Activated naive CD4-positive, alpha-beta T cell treated with anti-CD3 and anti-CD28 coated beads for 36 hours (primary cell): ENCODE measurements around the gene IREB2. TPM values are rescaled to one million over a fixed set of nuclear protein-coding genes. Genes with fewer than 3 reads are reported as not detected.

ENCODE experiments used
- CTCF ChIA-PET: fragments of 350-600 bp; sonication (Branson Sonifier 250); formaldehyde crosslinking; loops from one replicate; lab custom pipeline; 2021; ENCODE audit warnings: antibody characterized with exemption; lab: Charles Lee
- DNase-seq: peaks from one replicate; pipeline ENCODE4 v3.0.0-alpha.2; 2020
- H3K27ac Mint-ChIP-seq: one replicate; pipeline ENCODE4 v1.8.0; 2021; ENCODE audit warnings: mild to moderate bottlenecking, mixed read lengths
- H3K27me3 Mint-ChIP-seq: one replicate; pipeline ENCODE4 v1.8.0; 2021; ENCODE audit warnings: low read depth, mixed read lengths
- H3K36me3 Mint-ChIP-seq: one replicate; pipeline ENCODE4 v1.8.0; 2021; ENCODE audit warnings: low read depth, mixed read lengths
- H3K4me1 Mint-ChIP-seq: one replicate; pipeline ENCODE4 v1.8.0; 2021; ENCODE audit warnings: low read depth, mixed read lengths
- H3K4me3 Mint-ChIP-seq: one replicate; pipeline ENCODE4 v1.8.0; 2021; ENCODE audit warnings: mild to moderate bottlenecking, moderate library complexity, mixed read lengths
- H3K9me3 Mint-ChIP-seq: one replicate; pipeline ENCODE4 v1.8.0; 2021; ENCODE audit warnings: mixed read lengths
- intact Hi-C: fragments of 100-400 bp; cut with micrococcal nuclease; formaldehyde crosslinking; loops from one replicate; pipeline ENCODE4 v1.15.1; 2023
- total RNA-seq, 2 experiments: library from RNA; stranded (reverse); gene quantifications; one replicate each; pipeline ENCODE4 v1.2.3, GENCODE V29; 2021

The IREB2 gene
- total RNA-seq, 2 experiments from 2014 or later, result 47.6 to 51.7 TPM

- no peak for DNase-seq
- H3K27ac Mint-ChIP-seq, result no peak overlapping the region
- no peaks in the 10 kb centered on the region for H3K9me3 Mint-ChIP-seq
- no peaks in the 10 kb centered on the region for H3K4me1 Mint-ChIP-seq
- intact Hi-C loops, result no loop called here
- H3K36me3 Mint-ChIP-seq, result no peaks in the 10 kb centered on the region
- no peak overlapping the region for H3K4me3 Mint-ChIP-seq
- H3K27me3 Mint-ChIP-seq, result no peaks in the 10 kb centered on the region
- CTCF ChIA-PET, result interaction anchor here (0.7 to 1.3 kb wide), 3 partner anchors 10 to 14 kb away, joined by 4 to 8 read pairs (median 6); no protein-coding TSS in a partner anchor
Measured at GRCh38 chr15:78411061-78411460, 27.0 kb upstream of the IREB2 start.

GRCh38 chr15:78414621-78415250, 23.3 kb upstream of the IREB2 start:
- H3K4me1 Mint-ChIP-seq, result no peaks in the 10 kb centered on the region
- intact Hi-C loops, result loop anchor here (1.0 kb wide), 1 partner anchor 106 kb away; no protein-coding TSS in a partner anchor
- no peak for DNase-seq
- no peaks in the 10 kb centered on the region for H3K9me3 Mint-ChIP-seq
- CTCF ChIA-PET, result no interaction called here
- no peak overlapping the region for H3K27ac Mint-ChIP-seq
- H3K4me3 Mint-ChIP-seq, result no peak overlapping the region
- H3K36me3 Mint-ChIP-seq, result no peaks in the 10 kb centered on the region
- no peaks in the 10 kb centered on the region for H3K27me3 Mint-ChIP-seq

GRCh38 chr15:78415284-78415683, 22.7 kb upstream of the IREB2 start:
- no peaks in the 10 kb centered on the region for H3K9me3 Mint-ChIP-seq

GRCh38 chr15:78417754-78418630, 20.0 kb upstream of the IREB2 start:
- Mint-ChIP-seq H3K4me1 (no peaks in the 10 kb centered on the region), H3K9me3 (no peaks in the 10 kb centered on the region)
- intact Hi-C loops, result no loop called here

More at GRCh38 chr15:78415284-78415683, 22.7 kb upstream of the IREB2 start:
- Mint-ChIP-seq H3K36me3 (no peaks in the 10 kb centered on the region), H3K27ac (no peak overlapping the region), H3K4me3 (no peak overlapping the region), H3K27me3 (no peaks in the 10 kb centered on the region), H3K4me1 (no peaks in the 10 kb centered on the region)
- no peak for DNase-seq
- CTCF ChIA-PET, result no interaction called here
- intact Hi-C loops, result loop anchor here (1.0 kb wide), 1 partner anchor 107 kb away; no protein-coding TSS in a partner anchor

GRCh38 chr15:78418686-78419085, 19.3 kb upstream of the IREB2 start:
- no peak for DNase-seq
- no peak overlapping the region for H3K4me3 Mint-ChIP-seq
- H3K9me3 Mint-ChIP-seq, result no peaks in the 10 kb centered on the region
- no peaks in the 10 kb centered on the region for H3K4me1 Mint-ChIP-seq
- H3K27me3 Mint-ChIP-seq, result peaks cover 2% of the 10 kb centered on the region
- no peaks in the 10 kb centered on the region for H3K36me3 Mint-ChIP-seq
- intact Hi-C loops, result no loop called here
- CTCF ChIA-PET, result interaction anchor here (0.9 kb wide), 1 partner anchor 178 kb away, joined by 5 read pairs; no protein-coding TSS in a partner anchor
- H3K27ac Mint-ChIP-seq, result no peak overlapping the region

More at GRCh38 chr15:78417754-78418630, 20.0 kb upstream of the IREB2 start:
- Mint-ChIP-seq H3K27ac (no peak overlapping the region), H3K27me3 (peaks cover 2% of the 10 kb centered on the region), H3K4me3 (no peak overlapping the region), H3K36me3 (no peaks in the 10 kb centered on the region)
- no peak for DNase-seq
- CTCF ChIA-PET, result interaction anchor here (0.6 to 0.9 kb wide), 4 partner anchors 32 to 369 kb away, joined by 4 to 9 read pairs (median 5); no protein-coding TSS in a partner anchor

DNA sequence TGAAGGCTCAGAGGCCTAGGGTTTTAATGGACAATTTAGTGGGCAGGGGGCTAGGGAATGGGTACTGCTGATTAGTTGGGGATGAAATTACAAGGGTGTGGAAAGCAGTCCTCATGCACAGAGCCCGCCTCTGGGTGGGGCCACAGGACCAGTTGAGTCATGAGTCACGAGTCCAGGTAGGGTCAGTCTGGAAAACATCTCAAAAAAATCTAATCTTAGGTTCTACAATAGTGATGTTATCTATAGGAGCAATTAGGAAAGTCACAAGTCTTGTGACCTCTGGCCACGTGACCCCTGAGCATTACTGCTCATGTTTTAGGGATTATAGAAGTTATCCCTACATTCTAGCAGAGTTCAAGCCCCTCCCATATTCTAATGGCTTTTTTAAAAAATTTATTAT, 18.6 kb upstream of the IREB2 start:
- H3K27me3 Mint-ChIP-seq, result peaks cover 5% of the 10 kb centered on the region
- DNase-seq, result no peak
- no peaks in the 10 kb centered on the region for H3K36me3 Mint-ChIP-seq
- no peak overlapping the region for H3K27ac Mint-ChIP-seq
- no peak overlapping the region for H3K4me3 Mint-ChIP-seq
- no peaks in the 10 kb centered on the region for H3K4me1 Mint-ChIP-seq
- intact Hi-C loops, result no loop called here
- H3K9me3 Mint-ChIP-seq, result no peaks in the 10 kb centered on the region
- CTCF ChIA-PET, result no interaction called here

DNA sequence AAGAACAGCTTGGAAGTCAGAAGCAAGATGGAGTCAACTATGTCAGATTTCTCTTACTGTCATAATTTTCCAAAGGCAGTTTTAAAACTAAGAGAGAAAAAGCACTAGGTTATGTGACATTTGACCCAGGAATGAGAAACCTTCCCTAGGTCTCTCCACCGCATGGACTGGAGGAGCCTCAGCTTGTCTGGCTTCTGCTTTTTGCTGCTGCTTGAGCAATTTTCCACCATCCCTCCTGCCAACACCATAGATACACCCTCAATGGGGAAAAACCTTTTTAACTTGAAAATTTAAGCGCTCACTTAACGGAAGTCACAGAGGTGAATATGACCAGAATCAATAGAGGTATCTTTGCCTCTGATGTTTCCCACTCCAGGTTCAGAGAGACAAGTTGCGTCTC, 17.8 kb upstream of the IREB2 start:
- CTCF ChIA-PET, result no interaction called here
- Mint-ChIP-seq H3K4me1 (peaks cover 2% of the 10 kb centered on the region), H3K4me3 (no peak overlapping the region), H3K9me3 (no peaks in the 10 kb centered on the region), H3K27me3 (peaks cover 8% of the 10 kb centered on the region), H3K27ac (no peak overlapping the region), H3K36me3 (no peaks in the 10 kb centered on the region)
- intact Hi-C loops, result no loop called here
- DNase-seq, result no peak

DNA sequence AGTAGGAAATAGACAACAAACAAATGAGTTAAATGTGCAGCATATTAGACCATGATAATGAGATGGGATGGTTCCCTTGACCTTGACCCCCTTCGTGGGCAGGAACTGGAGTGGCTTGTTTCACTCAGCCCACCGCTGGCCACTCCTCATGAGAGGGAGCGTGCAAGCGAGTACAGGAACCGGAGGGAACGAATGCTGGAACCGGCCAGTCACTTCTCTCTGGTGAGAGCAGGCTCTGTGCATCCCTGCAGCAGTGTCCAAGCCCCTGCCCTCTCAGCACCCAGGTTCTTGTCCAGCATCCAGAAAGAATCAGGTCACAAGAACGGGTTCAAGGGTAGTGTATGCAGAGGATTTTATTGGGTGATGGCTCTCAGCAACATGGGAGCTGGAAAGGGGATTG, 17.2 kb upstream of the IREB2 start:
- peaks cover 7% of the 10 kb centered on the region for H3K4me1 Mint-ChIP-seq
- H3K27ac Mint-ChIP-seq, result no peak overlapping the region
- H3K4me3 Mint-ChIP-seq, result no peak overlapping the region
- no peaks in the 10 kb centered on the region for H3K9me3 Mint-ChIP-seq
- no peak for DNase-seq
- CTCF ChIA-PET, result interaction anchor here (0.8 to 0.9 kb wide), 2 partner anchors 8 to 68 kb away, joined by 3 read pairs; no protein-coding TSS in a partner anchor
- H3K27me3 Mint-ChIP-seq, result peaks cover 8% of the 10 kb centered on the region
- H3K36me3 Mint-ChIP-seq, result no peaks in the 10 kb centered on the region
- intact Hi-C loops, result no loop called here

DNA sequence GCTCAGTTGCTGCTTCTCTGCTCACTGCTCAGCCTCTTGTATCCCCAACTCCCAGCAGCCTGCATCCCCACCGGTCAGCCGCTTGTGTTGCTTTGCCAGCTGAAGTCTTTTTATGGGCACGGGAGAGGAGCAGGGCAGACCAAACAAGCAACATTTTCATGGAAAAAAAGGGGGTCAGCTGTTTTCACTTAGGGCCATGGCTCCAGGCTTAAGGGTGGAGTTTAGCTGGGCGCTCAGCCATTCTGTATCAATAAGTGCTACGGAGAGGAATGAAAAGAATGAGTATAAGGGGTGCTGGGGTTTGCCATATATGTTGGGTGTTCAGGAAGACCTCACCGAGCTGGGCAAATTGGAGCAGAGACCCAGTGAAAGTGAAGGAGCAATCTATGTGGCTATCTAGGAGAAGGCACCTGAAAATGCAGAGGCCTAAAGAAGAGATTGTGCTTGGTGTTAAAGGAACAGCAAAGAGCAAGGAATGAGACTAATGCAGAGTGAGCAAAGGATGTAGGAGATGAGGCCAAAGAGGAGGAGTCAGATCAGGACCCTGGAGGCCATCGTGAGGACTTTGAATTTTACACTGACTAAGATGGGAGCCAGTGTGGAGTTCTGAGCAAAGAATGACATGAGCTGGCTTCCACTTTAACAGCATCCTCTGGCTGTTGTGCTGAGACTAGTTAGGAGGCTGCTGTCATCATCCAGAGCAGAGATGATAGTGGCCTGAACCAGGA, 16.6 kb upstream of the IREB2 start:
- DNase-seq, result no peak
- intact Hi-C loops, result no loop called here
- H3K9me3 Mint-ChIP-seq, result no peaks in the 10 kb centered on the region
- H3K27me3 Mint-ChIP-seq, result peaks cover 8% of the 10 kb centered on the region
- peaks cover 14% of the 10 kb centered on the region for H3K4me1 Mint-ChIP-seq
- H3K4me3 Mint-ChIP-seq, result no peak overlapping the region
- no peaks in the 10 kb centered on the region for H3K36me3 Mint-ChIP-seq
- no peak overlapping the region for H3K27ac Mint-ChIP-seq
- CTCF ChIA-PET, result interaction anchor here (0.8 to 1.9 kb wide), 6 partner anchors 9 to 156 kb away, joined by 3 to 6 read pairs (median 4); no protein-coding TSS in a partner anchor

DNA sequence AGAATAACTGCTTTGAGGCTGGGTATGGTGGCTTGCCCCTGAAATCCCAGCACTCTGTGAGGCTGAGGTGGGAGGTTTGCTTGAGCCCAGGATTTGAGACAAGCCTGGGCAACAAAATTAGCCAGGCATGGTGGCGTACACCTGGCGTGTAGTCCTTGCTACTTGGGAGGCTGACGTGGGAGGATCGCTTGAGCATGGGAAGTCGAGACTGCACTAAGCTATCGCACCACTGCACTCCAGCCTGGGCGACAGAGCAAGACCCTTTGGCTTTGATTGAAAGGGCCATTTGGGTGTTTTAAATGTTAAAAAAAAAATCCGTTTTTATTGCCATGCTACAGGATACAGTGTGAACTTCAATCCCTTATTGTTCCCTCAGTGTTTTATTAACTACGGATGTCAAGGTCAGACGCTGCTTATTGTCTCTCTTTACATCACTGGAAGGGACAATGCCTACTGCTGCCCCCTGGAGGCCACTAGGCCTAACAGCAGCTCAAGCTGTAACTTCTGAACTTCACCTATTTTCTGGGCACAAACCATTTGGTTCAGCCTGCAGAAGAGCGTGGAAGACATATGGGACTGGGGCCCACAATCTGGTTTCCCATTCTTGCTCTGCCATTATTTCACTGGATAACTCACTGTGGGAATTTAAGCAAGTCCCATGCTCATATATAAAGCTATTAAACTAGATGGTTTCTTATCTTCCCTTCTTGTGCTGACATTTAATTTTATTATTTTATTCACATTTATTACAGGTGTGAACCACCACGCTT, 15.3 kb upstream of the IREB2 start:
- Mint-ChIP-seq H3K4me1 (peaks cover 14% of the 10 kb centered on the region), H3K4me3 (no peak overlapping the region), H3K27me3 (peaks cover 8% of the 10 kb centered on the region), H3K36me3 (no peaks in the 10 kb centered on the region), H3K27ac (no peak overlapping the region), H3K9me3 (no peaks in the 10 kb centered on the region)
- intact Hi-C loops, result loop anchor here (1.0 to 2.0 kb wide), 2 partner anchors 14 to 114 kb away; no protein-coding TSS in a partner anchor
- CTCF ChIA-PET, result interaction anchor here (0.5 to 1.9 kb wide), 27 partner anchors 9 to 291 kb away, joined by 3 to 8 read pairs (median 4); partner anchors contain the start of genes CIB2 and SKIC8
- DNase-seq, result peak; percentile 76

DNA sequence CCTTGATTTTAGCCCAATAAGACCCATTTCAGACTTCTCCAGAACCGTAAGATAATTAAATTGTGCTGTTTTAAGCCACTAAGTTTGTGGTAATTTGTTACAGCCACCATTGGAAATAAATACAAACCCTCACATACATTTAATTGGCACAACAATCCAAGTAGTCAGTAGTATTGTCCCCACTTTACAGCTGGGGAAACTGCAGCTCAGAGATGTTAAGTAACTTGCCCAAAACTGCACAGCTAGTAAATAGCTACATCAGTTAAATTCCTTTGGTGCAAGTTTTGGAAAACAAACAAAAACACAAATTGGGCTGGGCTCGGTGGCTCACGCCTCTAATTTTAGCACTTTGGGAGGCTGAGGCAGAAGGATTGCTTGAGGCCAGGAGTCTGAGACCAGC, 13.3 kb upstream of the IREB2 start:
- Mint-ChIP-seq H3K36me3 (no peaks in the 10 kb centered on the region), H3K4me1 (peaks cover 14% of the 10 kb centered on the region), H3K4me3 (no peak overlapping the region), H3K27me3 (peaks cover 10% of the 10 kb centered on the region), H3K9me3 (no peaks in the 10 kb centered on the region), H3K27ac (no peak overlapping the region)
- CTCF ChIA-PET, result interaction anchor here (0.6 kb wide), 1 partner anchor 36 kb away, joined by 4 read pairs; no protein-coding TSS in a partner anchor
- intact Hi-C loops, result no loop called here
- no peak for DNase-seq
